Mesenchymal stem cell (in vitro differentiated cells and primary cell): ENCODE measurements around the gene NOS3.

Experiments used
- DNase-seq: peaks from one replicate; pipeline ENCODE4 v3.0.0-alpha.2; 2013
- H2AFZ ChIP-seq: one replicate; pipeline ENCODE4 v1.6.1; 2013; ENCODE audit warnings: low read depth, mild to moderate bottlenecking, control low read depth, inconsistent platforms, low read length, moderate library complexity
- H2AK5ac ChIP-seq: 2 replicates; pipeline ENCODE4 v1.6.1; 2013; ENCODE audit warnings: low read length, moderate library complexity, mild to moderate bottlenecking, inconsistent platforms; ENCODE audit not compliant: severe bottlenecking
- H2BK120ac ChIP-seq: one replicate; pipeline ENCODE4 v1.6.1; 2013; ENCODE audit warnings: low read depth, mild to moderate bottlenecking, inconsistent platforms, low read length, moderate library complexity
- H2BK12ac ChIP-seq, 2 experiments: one replicate each; pipeline ENCODE4 v1.6.1; 2013; ENCODE audit warnings: inconsistent platforms in 2 of 2, low read length in 2 of 2, mild to moderate bottlenecking in 2 of 2, moderate library complexity in 2 of 2, control low read depth in 1 of 2
- H2BK15ac ChIP-seq: one replicate; pipeline ENCODE4 v1.6.1; 2013; ENCODE audit warnings: mild to moderate bottlenecking, low read depth, inconsistent platforms; ENCODE audit not compliant: poor library complexity, severe bottlenecking
- H2BK5ac ChIP-seq: 2 replicates; pipeline ENCODE4 v1.6.1; 2013; ENCODE audit warnings: low read depth, mild to moderate bottlenecking, low read length, control low read depth, inconsistent platforms; ENCODE audit not compliant: poor library complexity, severe bottlenecking
- H3K14ac ChIP-seq, 2 experiments: one replicate each; pipeline ENCODE4 v1.6.1; 2013; ENCODE audit warnings: inconsistent platforms in 2 of 2, low read length in 2 of 2, control low read depth in 1 of 2, mild to moderate bottlenecking in 1 of 2, moderate library complexity in 1 of 2
- H3K18ac ChIP-seq, 2 experiments: one replicate each; pipeline ENCODE4 v1.6.1; 2013; ENCODE audit warnings: inconsistent platforms in 2 of 2, low read length in 2 of 2, control low read depth in 1 of 2, low read depth in 1 of 2, mild to moderate bottlenecking in 1 of 2
- H3K23ac ChIP-seq, 2 experiments: one replicate each; pipeline ENCODE4 v1.6.1; 2013; ENCODE audit warnings: inconsistent platforms in 2 of 2, low read length in 2 of 2, mild to moderate bottlenecking in 2 of 2, moderate library complexity in 2 of 2, control low read depth in 1 of 2
- H3K27ac ChIP-seq: 2 replicates; pipeline ENCODE4 v1.5.1; 2013; ENCODE audit warnings: mild to moderate bottlenecking, moderate library complexity, low read length, control low read depth, inconsistent platforms; ENCODE audit not compliant: poor library complexity, severe bottlenecking
- H3K27me3 ChIP-seq, 2 experiments: 2 replicates each; pipeline versions ENCODE4 v1.6.1 to v1.7.0; 2013; ENCODE audit warnings: low read length in 2 of 2, mild to moderate bottlenecking in 2 of 2, moderate library complexity in 2 of 2, control low read depth in 1 of 2, inconsistent platforms in 1 of 2; ENCODE audit not compliant: control insufficient read depth in 1 of 2, insufficient read depth in 1 of 2
- H3K36me3 ChIP-seq, 2 experiments: 2 replicates each; pipeline versions ENCODE4 v1.6.1 to v1.7.0; 2013; ENCODE audit warnings: low read length in 2 of 2, control low read depth in 1 of 2, inconsistent platforms in 1 of 2, low read depth in 1 of 2, mild to moderate bottlenecking in 1 of 2; ENCODE audit not compliant: insufficient read depth in 2 of 2, control insufficient read depth in 1 of 2
- H3K4ac ChIP-seq, 2 experiments: one replicate each; pipeline ENCODE4 v1.6.1; 2013; ENCODE audit warnings: inconsistent platforms in 2 of 2, low read length in 2 of 2, mild to moderate bottlenecking in 2 of 2, moderate library complexity in 2 of 2, control low read depth in 1 of 2, low read depth in 1 of 2
- H3K4me1 ChIP-seq: 2 replicates; pipeline ENCODE4 v1.6.1; 2013; ENCODE audit warnings: low read depth, low read length, control low read depth; ENCODE audit not compliant: control insufficient read depth, insufficient read depth
- H3K4me2 ChIP-seq: 2 replicates; pipeline ENCODE4 v1.6.1; 2013; ENCODE audit warnings: low read length, mild to moderate bottlenecking, inconsistent platforms; ENCODE audit not compliant: poor library complexity, severe bottlenecking
- H3K4me3 ChIP-seq, 2 experiments: 2 replicates each; pipeline versions ENCODE4 v1.5.1 to v1.7.0; 2013; ENCODE audit warnings: low read length in 2 of 2, mild to moderate bottlenecking in 2 of 2, control low read depth in 1 of 2, low read depth in 1 of 2; ENCODE audit not compliant: insufficient read depth in 1 of 2
- H3K79me1 ChIP-seq: replicated peaks from 2 replicates; pipeline ENCODE4 v1.6.1; 2013; ENCODE audit warnings: mild to moderate bottlenecking, control low read depth, low read length, inconsistent platforms; ENCODE audit not compliant: poor library complexity, severe bottlenecking
- H3K9ac ChIP-seq: 2 replicates; pipeline ENCODE4 v1.7.0; 2013; ENCODE audit warnings: mild to moderate bottlenecking, low read length, moderate library complexity
- H3K9me3 ChIP-seq: 2 replicates; pipeline ENCODE4 v1.7.0; 2013; ENCODE audit warnings: mild to moderate bottlenecking, low read length; ENCODE audit not compliant: control insufficient read depth
- H4K8ac ChIP-seq: one replicate; pipeline ENCODE4 v1.6.1; 2013; ENCODE audit warnings: inconsistent platforms, mild to moderate bottlenecking, low read length, moderate library complexity
- H4K91ac ChIP-seq: one replicate; pipeline ENCODE4 v1.6.1; 2013; ENCODE audit warnings: mild to moderate bottlenecking, low read length, inconsistent platforms
- WGBS: methylation state at CpG from one replicate; pipeline ENCODE4 v1.1.7; 2013; ENCODE audit warnings: mixed read lengths; 5-methylcytosine and 5-hydroxymethylcytosine counted together

Gene NOS3

GRCh38 chr7:151062399-151063211 lies 71.8 kb downstream of the NOS3 start:
- Histone ChIP-seq H4K8ac (peak overlapping the region; percentile 66), H2AK5ac (peak overlapping the region; percentile 55), H3K14ac (peak overlapping the region in 1 of 2 experiments; percentile 86), H3K18ac (peak overlapping the region; percentile 90), H3K27ac (peak overlapping the region; percentile 98), H2AFZ (no peak overlapping the region), H3K27me3 (no peaks in the 10 kb centered on the region), H3K4me3 (peak overlapping the region; percentile 57 to 93), H3K4me2 (peak overlapping the region; percentile 81), H2BK5ac (peak overlapping the region; percentile 98), H3K79me1 (peaks cover 22% of the 10 kb centered on the region), H3K36me3 (peaks cover 37 to 46% of the 10 kb centered on the region in 2 experiments), H3K23ac (peak overlapping the region in 1 of 2 experiments; percentile 5), H3K4ac (peak overlapping the region; percentile 42 to 46), H2BK12ac (peak overlapping the region; percentile 51 to 87), H2BK15ac (peak overlapping the region; percentile 88), H3K4me1 (peaks cover 54% of the 10 kb centered on the region), H3K9me3 (no peaks in the 10 kb centered on the region), H2BK120ac (peak overlapping the region; percentile 76), H3K9ac (peak overlapping the region; percentile 69), H4K91ac (peak overlapping the region; percentile 96)
- peak; percentile 83 for DNase-seq
- 18% methylated on average over 38 of the region's 43 CpGs for WGBS

GRCh38 chr7:151063212-151063561 lies 72.4 kb downstream of the NOS3 start:
- peak overlapping the region; percentile 76 for H2BK120ac ChIP-seq
- no peak overlapping the region for H3K23ac ChIP-seq
- peak overlapping the region in 1 of 2 experiments; percentile 42 for H3K4ac ChIP-seq
- peaks cover 22% of the 10 kb centered on the region for H3K79me1 ChIP-seq
- peak overlapping the region; percentile 81 for H3K27ac ChIP-seq
- no peak overlapping the region for H4K91ac ChIP-seq
- peak; percentile 85 for DNase-seq
- 23% methylated on average over 11 of the region's 11 CpGs for WGBS
- H3K9ac ChIP-seq = peak overlapping the region; percentile 29
- peaks cover 58% of the 10 kb centered on the region for H3K4me1 ChIP-seq
- no peaks in the 10 kb centered on the region for H3K27me3 ChIP-seq
- peak overlapping the region; percentile 88 for H2BK15ac ChIP-seq
- peak overlapping the region; percentile 55 to 57 for H3K4me3 ChIP-seq
- peak overlapping the region; percentile 23 for H2AK5ac ChIP-seq
- peaks cover 43 to 50% of the 10 kb centered on the region in 2 experiments for H3K36me3 ChIP-seq
- H3K14ac ChIP-seq = no peak overlapping the region
- peak overlapping the region in 1 of 2 experiments; percentile 23 for H2BK12ac ChIP-seq
- H4K8ac ChIP-seq = no peak overlapping the region
- no peak overlapping the region for H3K18ac ChIP-seq
- peak overlapping the region; percentile 48 for H2BK5ac ChIP-seq
- H2AFZ ChIP-seq = no peak overlapping the region
- no peaks in the 10 kb centered on the region for H3K9me3 ChIP-seq
- peak overlapping the region; percentile 76 for H3K4me2 ChIP-seq
